Amniotic epithelial cell (primary cell): Measurements from ENCODE around the gene SMYD2.

Experiments used
- DNase-seq: peaks from one replicate; pipeline ENCODE4 v3.0.0-alpha.2; 2010; ENCODE audit warnings: low read depth

Gene SMYD2

GRCh38 chr1:214281021-214281719 is at the start of gene SMYD2:
Gene SMYD2, plus strand, starts transcription at chr1:214281159. Its CDS starts 96 bp downstream, at chr1:214281255.
- DNase-seq = peak; percentile 36

- DNase-seq = no peak
These were observed 46.9 kb upstream of the SMYD2 start for GRCh38 chr1:214233856-214234634.

- DNase-seq = no peak
These were observed 46.3 kb upstream of the SMYD2 start for GRCh38 chr1:214234635-214235025.

GRCh38 chr1:214236477-214236876 is 44.5 kb upstream of the SMYD2 start:
- DNase-seq = no peak

GRCh38 chr1:214241060-214241459 is 39.9 kb upstream of the SMYD2 start:
- DNase-seq = no peak

- DNase-seq = no peak
These were observed 36.7 kb upstream of the SMYD2 start for GRCh38 chr1:214244252-214244651.

GRCh38 chr1:214244841-214245240 is 36.1 kb upstream of the SMYD2 start:
- no peak for DNase-seq

- no peak for DNase-seq
These were observed 33.4 kb upstream of the SMYD2 start for GRCh38 chr1:214247501-214248041.

GRCh38 chr1:214248311-214249085 is 32.5 kb upstream of the SMYD2 start:
- DNase-seq = no peak

GRCh38 chr1:214249651-214250050 is 31.3 kb upstream of the SMYD2 start:
- DNase-seq = no peak

- DNase-seq = no peak
These were observed 29.6 kb upstream of the SMYD2 start for GRCh38 chr1:214251354-214251753.

GRCh38 chr1:214255509-214255908 is 25.4 kb upstream of the SMYD2 start:
- DNase-seq = no peak

- DNase-seq = no peak
These were observed 21.5 kb upstream of the SMYD2 start for GRCh38 chr1:214259353-214259977.

GRCh38 chr1:214260561-214261205 is 20.3 kb upstream of the SMYD2 start:
- no peak for DNase-seq

- DNase-seq = peak; percentile 55
These were observed 19.5 kb upstream of the SMYD2 start for GRCh38 chr1:214261206-214262123.

GRCh38 chr1:214264196-214264595 is 16.8 kb upstream of the SMYD2 start:
- DNase-seq = no peak

- no peak for DNase-seq
These were observed 16.0 kb upstream of the SMYD2 start for GRCh38 chr1:214264976-214265375.

- DNase-seq = no peak
These were observed 10.8 kb upstream of the SMYD2 start for GRCh38 chr1:214270097-214270650.

GRCh38 chr1:214271174-214271858 is 9.6 kb upstream of the SMYD2 start:
- no peak for DNase-seq
